Breast epithelium (tissue), 4 donors: ENCODE measurements around the gene ALOX5. TPM values are rescaled to one million over a fixed set of nuclear protein-coding genes. Genes with fewer than 3 reads are reported as not detected.

ENCODE experiments used
- DNase-seq, 2 donors: peaks; one replicate each; pipeline ENCODE4 v3.0.0-alpha.2; 2019; ENCODE audit warnings: low spot score in 2 of 2
- H3K27ac ChIP-seq, 2 donors: fragments of 200-600 bp; sonication (generic) in 1 of 2; one replicate each; pipeline ENCODE4 v1.5.1; 2016 to 2019; ENCODE audit warnings: mild to moderate bottlenecking in 1 of 2
- H3K27me3 ChIP-seq, 2 donors: fragments of 200-600 bp; sonication (generic) in 1 of 2; one replicate each; pipeline versions ENCODE4 v1.5.1 to v1.6.0; 2017 to 2019; ENCODE audit warnings: control low read depth in 1 of 2, mild to moderate bottlenecking in 1 of 2
- H3K36me3 ChIP-seq: fragments of 200-600 bp; one replicate; pipeline ENCODE4 v1.5.1; 2019
- H3K4me1 ChIP-seq, 2 donors: fragments of 200-600 bp; sonication (generic); one replicate each; pipeline ENCODE4 v1.5.1; 2016 to 2019; ENCODE audit warnings: control low read depth in 1 of 2
- H3K4me3 ChIP-seq, 3 donors: fragments of 200-600 bp; sonication (generic); 1 replicate in 2 of 3; 2 replicates in 1 of 3; pipeline ENCODE4 v1.5.1; 2016 to 2019; ENCODE audit warnings: mild to moderate bottlenecking in 3 of 3, moderate library complexity in 2 of 3
- H3K9me3 ChIP-seq, 2 donors: fragments of 200-600 bp; sonication (generic) in 1 of 2; one replicate each; pipeline ENCODE4 v1.5.1; 2016 to 2019; ENCODE audit warnings: control low read depth in 1 of 2
- CTCF ChIP-seq, 3 donors: fragments of 450-650 bp; IDR thresholded peaks; one replicate each; pipeline ENCODE4 v1.5.1; 2016 to 2017; ENCODE audit warnings: antibody characterized with exemption in 3 of 3, mild to moderate bottlenecking in 3 of 3, moderate library complexity in 3 of 3
- POLR2A ChIP-seq: fragments of 450-650 bp; IDR thresholded peaks from one replicate; pipeline ENCODE4 v1.6.1; 2016; ENCODE audit warnings: antibody characterized with exemption, mild to moderate bottlenecking, moderate library complexity
- POLR2AphosphoS5 ChIP-seq, 3 donors: sonication (generic); formaldehyde crosslinking; IDR thresholded peaks; one replicate each; pipeline ENCODE4 v1.6.1; 2017; ENCODE audit warnings: antibody characterized with exemption in 3 of 3
- intact Hi-C: fragments of 100-400 bp; cut with DNase I; formaldehyde crosslinking; loops from one replicate; pipeline ENCODE4 v1.15.1; 2023; ENCODE audit warnings: low total_unique reads
- total RNA-seq, 3 donors: library from RNA; depleted of rRNA; stranded (reverse); fragments of >200 nt; gene quantifications; one replicate each; pipeline ENCODE4 v1.1.0, GENCODE V29; 2016

The ALOX5 gene
- total RNA-seq, 3 donors from 2014 or later = 33.4 to 67.5 (median 49.0) TPM

- Histone ChIP-seq H3K9me3 (no peaks in the 10 kb centered on the region), H3K27ac (no peak overlapping the region), H3K27me3 (no peaks in the 10 kb centered on the region), H3K4me1 (no peaks in the 10 kb centered on the region), H3K36me3 (no peaks in the 10 kb centered on the region), H3K4me3 (no peak overlapping the region)
- DNase-seq = no peak
- no peak for TF ChIP-seq CTCF (IDR thresholded peaks at IDR 0.05)
- no peak for TF ChIP-seq POLR2A
- TF ChIP-seq POLR2AphosphoS5 (IDR thresholded peaks at IDR 0.05) = no peak
- intact Hi-C loops = no loop called here
Measured at GRCh38 chr10:45452268-45452667, 78.3 kb downstream of the ALOX5 start.

GRCh38 chr10:45452743-45453452, 78.9 kb downstream of the ALOX5 start:
- no peaks in the 10 kb centered on the region for H3K9me3 ChIP-seq
- H3K4me1 ChIP-seq = no peaks in the 10 kb centered on the region
- TF ChIP-seq CTCF (IDR thresholded peaks at IDR 0.05) (no peak), POLR2A (no peak), POLR2AphosphoS5 (IDR thresholded peaks at IDR 0.05) (no peak)
- intact Hi-C loops = no loop called here
- DNase-seq = no peak
- H3K27ac ChIP-seq = no peak overlapping the region
- no peak overlapping the region for H3K4me3 ChIP-seq
- H3K36me3 ChIP-seq = no peaks in the 10 kb centered on the region
- no peaks in the 10 kb centered on the region for H3K27me3 ChIP-seq

DNA sequence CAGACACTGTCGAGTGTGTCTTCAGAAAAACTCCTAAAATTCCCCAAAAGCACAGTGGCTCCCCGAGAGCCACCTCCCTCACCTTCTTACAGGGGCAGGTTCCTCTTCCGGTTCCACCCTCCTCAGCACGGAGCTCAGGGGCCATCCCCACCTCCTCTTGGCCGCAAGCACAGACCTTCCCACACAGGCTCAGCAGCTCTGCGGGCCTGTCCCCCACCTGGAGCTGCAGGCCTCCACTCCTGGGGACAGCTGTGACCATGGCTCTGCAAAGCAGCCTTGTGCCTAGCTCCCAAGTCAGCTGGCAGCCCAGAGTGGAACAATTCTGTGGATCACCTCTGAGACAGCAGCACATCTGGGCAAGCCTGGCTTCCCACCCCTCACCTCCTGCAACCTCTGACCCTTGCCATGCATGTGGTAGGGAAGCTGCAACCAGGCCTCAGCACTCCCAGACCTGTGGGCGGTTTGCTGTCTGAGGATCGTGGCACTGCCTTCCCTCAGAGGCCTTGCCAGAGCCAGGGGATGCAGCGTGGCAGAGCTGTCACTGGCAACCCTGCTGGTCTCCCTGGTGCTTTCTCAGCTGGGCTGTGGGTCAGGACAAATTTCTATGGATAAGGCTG, 79.7 kb downstream of the ALOX5 start:
- H3K4me3 ChIP-seq = no peak overlapping the region
- no peaks in the 10 kb centered on the region for H3K9me3 ChIP-seq
- TF ChIP-seq POLR2AphosphoS5 (IDR thresholded peaks at IDR 0.05) (no peak), CTCF (IDR thresholded peaks at IDR 0.05) (no peak), POLR2A (no peak)
- no peaks in the 10 kb centered on the region for H3K4me1 ChIP-seq
- H3K36me3 ChIP-seq = no peaks in the 10 kb centered on the region
- intact Hi-C loops = no loop called here
- no peak for DNase-seq
- peak overlapping the region in 1 of 2 donors; percentile 22 for H3K27ac ChIP-seq
- no peaks in the 10 kb centered on the region for H3K27me3 ChIP-seq

DNA sequence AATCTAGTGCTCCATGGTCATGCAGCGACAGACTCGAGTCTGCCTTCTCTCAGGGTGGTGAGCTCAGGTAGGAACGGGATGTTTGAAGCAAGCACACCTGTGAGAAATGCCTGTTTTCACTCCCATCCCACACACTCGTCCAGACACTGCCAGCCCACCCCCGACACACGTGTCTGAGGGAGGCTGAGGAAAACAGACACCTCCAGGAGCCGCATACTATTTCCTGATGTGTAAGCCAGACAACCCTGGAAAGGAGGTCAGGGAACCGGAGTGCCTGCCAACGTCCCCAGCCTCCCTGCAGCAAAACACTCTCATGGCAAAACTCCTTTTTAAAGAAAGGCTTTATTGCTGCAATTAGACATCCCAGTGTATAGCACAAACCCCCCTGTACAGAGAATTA, 80.2 kb downstream of the ALOX5 start:
- no peaks in the 10 kb centered on the region for H3K4me1 ChIP-seq
- H3K4me3 ChIP-seq = no peak overlapping the region
- no peaks in the 10 kb centered on the region for H3K9me3 ChIP-seq
- no peak for TF ChIP-seq POLR2A
- no peak for TF ChIP-seq POLR2AphosphoS5 (IDR thresholded peaks at IDR 0.05)
- TF ChIP-seq CTCF (IDR thresholded peaks at IDR 0.05) = no peak
- H3K27ac ChIP-seq = peak overlapping the region in 1 of 2 donors; percentile 22
- H3K27me3 ChIP-seq = no peaks in the 10 kb centered on the region
- no peak for DNase-seq
- intact Hi-C loops = no loop called here
- H3K36me3 ChIP-seq = no peaks in the 10 kb centered on the region

DNA sequence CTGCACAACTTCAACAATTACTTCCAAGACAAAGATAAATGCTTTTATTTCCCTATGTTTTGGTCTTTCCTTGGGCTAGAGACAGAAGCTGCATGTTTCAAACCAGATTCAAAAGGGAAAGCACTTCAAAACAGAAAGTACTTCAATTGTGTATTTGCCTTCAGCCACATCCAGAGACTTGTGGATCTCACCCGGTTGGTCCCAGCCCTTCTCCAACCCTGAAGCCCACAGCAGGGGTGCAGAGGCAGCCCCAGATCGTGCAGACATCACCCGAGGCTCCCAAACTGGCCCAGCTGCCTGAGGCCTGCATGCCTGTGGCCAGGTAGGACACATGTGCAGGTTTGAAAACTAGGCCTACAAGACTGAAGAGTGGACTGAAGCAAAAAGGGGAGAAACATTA, 80.8 kb downstream of the ALOX5 start:
- Histone ChIP-seq H3K36me3 (no peaks in the 10 kb centered on the region), H3K9me3 (no peaks in the 10 kb centered on the region), H3K4me1 (no peaks in the 10 kb centered on the region), H3K27ac (no peak overlapping the region), H3K4me3 (no peak overlapping the region), H3K27me3 (no peaks in the 10 kb centered on the region)
- intact Hi-C loops = no loop called here
- TF ChIP-seq CTCF (IDR thresholded peaks at IDR 0.05) (no peak), POLR2AphosphoS5 (IDR thresholded peaks at IDR 0.05) (no peak), POLR2A (no peak)
- DNase-seq = no peak
